Measurements from ENCODE around the gene INTS15.
"Not testable (repeated sequence)": the region's sequence is repeated elsewhere in the genome, so short reads cannot be mapped to it uniquely, and the experiment has no call there.

Gene INTS15

DNA sequence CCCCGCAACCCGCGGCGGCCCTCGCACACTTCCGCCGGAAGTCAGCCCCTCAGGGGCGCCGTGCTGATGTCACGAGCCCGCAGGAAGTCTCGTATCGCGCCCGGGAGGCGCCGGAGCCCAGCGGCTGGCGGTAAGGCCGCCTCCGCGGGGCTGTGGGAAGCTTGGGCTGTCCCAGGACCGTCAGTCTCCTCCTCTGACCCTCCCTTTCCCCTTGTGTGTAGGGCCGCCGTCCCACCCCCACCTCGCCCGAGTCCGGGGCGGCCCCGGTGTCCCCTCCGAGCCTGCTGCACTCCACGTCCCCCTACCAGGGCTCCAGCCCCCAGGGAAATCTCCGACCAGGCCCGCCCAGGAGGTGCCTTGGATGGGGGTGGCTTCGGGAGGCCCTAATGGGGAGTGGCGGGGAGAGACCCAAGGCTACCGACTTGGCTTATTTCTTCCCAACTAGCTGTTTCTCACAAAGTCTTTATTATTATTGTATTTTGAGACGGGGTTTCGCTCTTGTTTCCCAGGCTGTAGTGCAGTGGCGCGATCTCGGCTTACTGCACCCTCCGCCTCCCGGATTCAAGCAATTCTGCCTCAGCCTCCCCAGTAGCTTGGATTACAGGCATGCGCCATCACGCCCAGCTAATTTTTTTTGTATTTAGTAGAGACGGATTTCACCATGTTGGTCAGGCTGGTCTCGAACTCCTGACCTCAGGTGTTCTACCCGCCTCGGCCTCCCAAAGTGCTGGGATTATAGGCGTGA, 12.3 kb upstream of the INTS15 start, which contains the start of gene ZDHHC4:
ZDHHC4 (plus strand) TSS at position 86 of the 745 bp plus-strand sequence. CDS start 3,108 bp downstream, outside the sequence.
- peak; percentile 74 for DNase-seq (ENCODE audit: low read depth)

DNA sequence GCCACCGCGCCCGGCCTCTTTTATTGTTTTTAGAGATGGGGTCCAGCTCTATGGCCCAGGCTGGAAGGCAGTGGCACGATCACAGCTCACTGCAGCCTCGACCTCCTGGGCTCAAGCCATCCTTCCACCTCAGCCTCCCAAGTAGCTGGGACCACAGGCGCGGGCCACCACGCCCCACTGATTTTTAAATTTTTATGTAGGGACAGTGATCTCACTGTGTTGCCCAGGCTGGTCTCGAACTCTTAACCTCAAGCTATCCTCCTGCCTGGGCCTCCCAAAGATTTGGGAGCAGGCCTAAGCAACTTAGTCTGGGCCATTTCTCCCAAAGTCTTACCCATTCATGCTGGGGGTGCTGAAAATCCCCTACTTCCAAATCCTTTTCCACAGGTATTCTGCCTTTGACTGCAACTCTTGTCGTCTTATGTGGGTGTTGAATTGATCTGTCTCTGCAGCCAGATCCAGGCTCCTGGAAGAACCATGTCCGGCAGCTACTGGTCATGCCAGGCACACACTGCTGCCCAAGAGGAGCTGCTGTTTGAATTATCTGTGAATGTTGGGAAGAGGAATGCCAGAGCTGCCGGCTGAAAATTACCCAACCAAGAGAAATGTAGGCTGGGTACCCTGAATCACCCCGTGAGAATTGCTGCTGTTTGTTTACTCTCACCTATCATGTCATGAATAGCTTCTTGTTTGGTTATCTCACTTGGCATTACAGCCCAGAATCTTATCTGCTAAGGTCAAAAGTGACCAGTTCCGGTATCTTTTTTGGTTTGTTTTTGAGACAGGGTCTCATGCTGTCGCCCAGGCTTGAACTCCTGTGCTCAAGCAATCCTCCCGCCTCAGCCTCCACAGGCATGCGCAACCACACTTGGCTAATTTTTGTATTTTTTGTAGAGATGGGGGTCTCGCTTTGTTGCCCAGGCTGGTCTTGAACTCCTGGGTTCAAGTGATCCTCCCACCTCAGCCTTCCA, 11.4 kb upstream of the INTS15 start:
- peak; percentile 54 for DNase-seq (ENCODE audit: low read depth)

- no peak for DNase-seq (ENCODE audit: low read depth)
Observed at GRCh38 chr7:6579446-6579845, 10.4 kb upstream of the INTS15 start.

DNA sequence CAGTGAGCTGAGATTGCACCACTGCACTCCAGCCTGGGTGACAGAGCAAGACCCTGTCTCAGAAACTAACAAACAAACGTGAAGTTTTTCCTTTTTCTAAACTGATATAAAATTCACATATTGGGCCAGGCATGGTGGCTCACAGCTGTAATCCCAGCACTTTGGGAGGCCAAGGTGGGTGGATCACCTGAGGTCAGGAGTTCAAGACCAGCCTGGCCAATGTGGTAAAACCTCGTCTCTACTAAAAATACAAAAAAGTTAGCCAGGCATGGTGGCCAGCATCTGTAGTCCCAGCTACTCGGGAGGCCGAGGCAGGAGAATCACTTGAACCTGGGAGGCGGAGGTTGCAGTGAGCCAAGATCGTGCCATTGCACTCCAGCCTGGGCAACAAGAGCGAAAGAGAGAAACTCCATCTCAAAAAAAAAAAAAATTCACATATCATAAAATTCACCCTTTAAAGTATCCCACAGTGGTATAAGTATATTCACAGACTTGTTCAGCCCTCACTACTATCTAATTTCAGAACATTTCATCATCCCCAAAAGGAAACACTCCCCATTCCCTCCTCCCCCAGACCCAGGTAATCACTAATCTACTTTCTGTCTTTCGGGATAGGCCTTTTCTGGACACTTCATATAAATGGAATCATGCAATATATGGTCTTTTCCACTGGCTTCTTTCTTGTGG, 3.9 kb upstream of the INTS15 start:
- DNase-seq (ENCODE audit: low read depth), result not testable (repeated sequence)

- DNase-seq (ENCODE audit: low read depth), result no peak
Observed at GRCh38 chr7:6588566-6588965, 1.3 kb upstream of the INTS15 start.

GRCh38 chr7:6589151-6589828, 531 bp upstream of the INTS15 start:
- no peak for DNase-seq (ENCODE audit: low read depth)

GRCh38 chr7:6590645-6591110, 857 bp downstream of the INTS15 start:
- no peak for DNase-seq (ENCODE audit: low read depth)

- no peak for DNase-seq (ENCODE audit: low read depth)
Observed at GRCh38 chr7:6600093-6600492, 10.3 kb downstream of the INTS15 start.

DNA sequence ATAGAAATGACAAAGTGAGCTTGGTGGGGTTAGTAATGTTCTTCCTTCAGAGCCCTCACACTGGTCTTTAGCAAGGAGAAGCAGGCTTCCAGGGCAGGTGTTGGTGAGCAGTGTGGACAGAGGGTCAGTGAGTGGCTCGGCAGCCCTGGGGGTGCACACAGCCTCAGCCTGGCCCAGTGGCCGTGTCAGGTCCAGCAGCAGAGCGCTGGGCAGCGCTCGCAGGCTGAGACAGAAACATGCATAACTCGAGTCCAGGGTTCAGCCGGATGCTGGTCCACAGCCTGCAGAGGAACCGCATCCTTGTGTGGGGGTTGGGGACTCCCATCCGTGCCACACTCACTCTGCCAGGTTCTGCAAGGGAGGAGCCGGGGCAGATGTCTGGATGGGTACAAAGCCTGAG, 14.6 kb downstream of the INTS15 start:
- no peak for DNase-seq (ENCODE audit: low read depth)

GRCh38 chr7:6606866-6607583, 17.2 kb downstream of the INTS15 start:
- no peak for DNase-seq (ENCODE audit: low read depth)

- DNase-seq (ENCODE audit: low read depth), result no peak
Observed at GRCh38 chr7:6607651-6608051, 17.8 kb downstream of the INTS15 start.

- no peak for DNase-seq (ENCODE audit: low read depth)
Observed at GRCh38 chr7:6608081-6608480, 18.3 kb downstream of the INTS15 start.

DNA sequence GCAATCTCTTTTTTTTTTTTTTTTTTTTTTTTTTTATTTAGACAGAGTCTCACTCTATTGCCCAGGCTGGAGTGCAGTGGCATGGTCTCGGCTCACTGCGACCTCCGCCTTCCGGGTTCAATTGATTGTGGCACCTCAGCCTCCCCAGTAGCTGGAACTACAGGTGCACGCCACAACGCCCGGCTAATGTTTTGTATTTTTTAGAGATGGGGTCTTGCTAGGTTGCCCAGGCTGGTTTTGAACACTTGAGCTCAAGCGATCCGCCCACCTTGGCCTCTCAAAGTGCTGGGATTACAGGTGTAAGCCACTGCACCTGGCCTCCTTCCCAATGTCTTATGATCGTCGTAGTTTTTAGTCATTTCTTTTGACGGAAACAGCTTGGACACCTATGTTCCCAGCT, 19.0 kb downstream of the INTS15 start:
- DNase-seq (ENCODE audit: low read depth), result no peak

- DNase-seq (ENCODE audit: low read depth), result no peak
Observed at GRCh38 chr7:6612819-6613218, 23.0 kb downstream of the INTS15 start.

DNA sequence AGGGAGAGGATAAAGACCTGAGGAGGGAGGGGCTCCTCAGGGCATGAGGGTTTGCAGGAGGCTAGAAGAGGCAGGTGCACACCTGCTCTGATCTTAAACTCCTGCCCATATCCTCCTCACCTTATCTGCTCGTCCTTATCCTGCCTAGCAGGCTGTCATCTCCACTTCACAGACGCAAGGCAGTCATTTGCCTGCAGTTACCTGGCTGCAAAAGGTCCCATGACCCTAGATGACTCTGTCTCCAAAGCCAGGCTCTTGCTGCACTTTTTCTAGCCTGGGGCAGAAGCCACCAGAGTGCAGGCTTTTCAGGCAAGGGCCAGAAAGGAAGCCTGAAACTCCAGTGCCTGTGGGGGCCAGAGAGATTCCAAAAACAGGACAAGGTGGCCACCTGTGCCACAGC, 23.9 kb downstream of the INTS15 start:
- no peak for DNase-seq (ENCODE audit: low read depth)

- no peak for DNase-seq (ENCODE audit: low read depth)
Observed at GRCh38 chr7:6614953-6615722, 25.3 kb downstream of the INTS15 start, which contains the start of gene ZNF853. Gene ZNF853, plus strand, starts transcription at chr7:6615610. Its CDS starts 565 bp downstream, at chr7:6616175.

DNA sequence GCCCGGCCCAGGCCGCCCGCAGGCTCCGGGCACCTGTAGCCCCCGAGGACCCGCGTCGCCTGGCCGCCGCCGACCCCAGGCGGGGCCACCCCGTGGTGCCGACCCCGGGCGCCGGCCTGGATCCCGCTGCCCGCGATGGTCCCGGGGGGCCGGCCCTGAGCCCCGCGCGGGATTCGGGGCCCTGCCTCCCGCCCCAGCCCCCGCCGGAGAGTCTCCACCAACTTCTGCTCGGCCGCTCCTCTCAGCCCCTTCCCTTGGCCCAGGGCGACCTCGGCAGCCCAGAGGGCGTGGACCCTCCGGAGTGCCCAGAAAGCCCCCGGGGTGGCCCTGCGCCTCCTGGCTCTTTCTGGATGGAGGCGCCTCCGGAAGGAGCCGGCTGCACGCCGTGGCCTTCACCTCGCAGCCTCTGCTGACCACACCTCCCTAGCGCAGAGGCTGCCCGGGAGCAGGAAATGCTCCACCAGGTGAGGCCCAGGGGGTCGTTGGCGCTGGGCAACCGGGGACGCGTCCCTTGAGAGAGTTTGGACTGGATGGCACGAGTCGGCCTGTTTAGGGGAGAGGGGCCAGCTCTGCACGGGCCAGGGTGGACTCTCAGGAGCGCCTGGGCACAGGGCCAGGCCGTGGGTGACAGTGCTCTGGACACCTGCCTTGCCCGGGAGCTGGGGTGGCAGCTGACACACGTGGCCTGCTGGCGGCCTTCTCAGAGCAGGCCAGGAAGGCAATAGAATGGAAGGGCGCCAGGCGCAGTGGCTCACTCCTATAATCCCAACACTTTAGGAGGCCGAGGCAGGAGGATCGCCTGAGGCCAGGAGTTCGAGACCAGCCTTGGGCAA, 26.1 kb downstream of the INTS15 start:
- no peak for DNase-seq (ENCODE audit: low read depth)

DNA sequence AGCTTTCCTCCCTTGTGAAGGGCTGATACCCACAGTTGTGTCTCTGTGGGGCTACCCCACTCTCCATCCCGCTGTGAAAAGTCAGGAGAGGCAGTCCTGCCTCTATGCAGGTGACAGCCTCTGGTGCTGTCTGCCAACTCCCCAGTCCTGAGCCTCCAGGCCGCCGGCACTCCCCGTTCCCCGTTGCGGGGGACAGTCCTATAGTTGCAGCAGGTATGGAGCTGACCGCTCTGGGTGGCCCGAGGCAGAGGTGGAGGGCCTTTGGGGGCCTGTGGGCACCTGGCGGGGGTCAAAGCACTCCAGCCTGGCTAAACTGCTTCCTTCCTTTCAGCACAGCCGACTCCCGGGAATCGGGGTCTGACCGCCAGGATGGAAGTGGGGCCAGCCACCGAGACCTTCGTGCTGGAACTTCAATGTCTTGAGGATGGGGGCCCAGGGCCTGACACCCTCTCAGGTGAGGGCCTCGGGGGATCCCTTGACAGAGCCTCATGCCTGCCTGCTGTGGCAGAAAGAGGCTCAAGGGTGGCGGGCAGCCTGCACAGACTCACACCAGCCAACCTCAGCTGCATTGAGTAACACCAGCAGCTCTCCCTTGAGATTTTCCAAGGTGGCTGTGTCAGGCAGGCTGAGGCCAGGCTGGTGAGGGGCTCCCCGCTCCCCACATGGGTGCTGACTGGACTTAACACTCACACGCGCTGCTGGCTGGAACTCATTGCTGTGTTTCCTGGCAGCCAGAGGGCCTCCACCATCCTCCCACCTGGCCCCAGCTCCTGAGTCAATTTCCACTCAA, 27.2 kb downstream of the INTS15 start:
- DNase-seq (ENCODE audit: low read depth), result no peak
